ENCODE data around the gene MOSPD3. TPM values are rescaled to one million over a fixed set of nuclear protein-coding genes. Genes with fewer than 3 reads are reported as not detected.

Gene MOSPD3
- total and polyA plus RNA-seq, 2 of the 8 experiments (the other 6 are each of a cell fraction or from before 2014, with no cell fraction given): 20.7 to 21.4 TPM

DNA sequence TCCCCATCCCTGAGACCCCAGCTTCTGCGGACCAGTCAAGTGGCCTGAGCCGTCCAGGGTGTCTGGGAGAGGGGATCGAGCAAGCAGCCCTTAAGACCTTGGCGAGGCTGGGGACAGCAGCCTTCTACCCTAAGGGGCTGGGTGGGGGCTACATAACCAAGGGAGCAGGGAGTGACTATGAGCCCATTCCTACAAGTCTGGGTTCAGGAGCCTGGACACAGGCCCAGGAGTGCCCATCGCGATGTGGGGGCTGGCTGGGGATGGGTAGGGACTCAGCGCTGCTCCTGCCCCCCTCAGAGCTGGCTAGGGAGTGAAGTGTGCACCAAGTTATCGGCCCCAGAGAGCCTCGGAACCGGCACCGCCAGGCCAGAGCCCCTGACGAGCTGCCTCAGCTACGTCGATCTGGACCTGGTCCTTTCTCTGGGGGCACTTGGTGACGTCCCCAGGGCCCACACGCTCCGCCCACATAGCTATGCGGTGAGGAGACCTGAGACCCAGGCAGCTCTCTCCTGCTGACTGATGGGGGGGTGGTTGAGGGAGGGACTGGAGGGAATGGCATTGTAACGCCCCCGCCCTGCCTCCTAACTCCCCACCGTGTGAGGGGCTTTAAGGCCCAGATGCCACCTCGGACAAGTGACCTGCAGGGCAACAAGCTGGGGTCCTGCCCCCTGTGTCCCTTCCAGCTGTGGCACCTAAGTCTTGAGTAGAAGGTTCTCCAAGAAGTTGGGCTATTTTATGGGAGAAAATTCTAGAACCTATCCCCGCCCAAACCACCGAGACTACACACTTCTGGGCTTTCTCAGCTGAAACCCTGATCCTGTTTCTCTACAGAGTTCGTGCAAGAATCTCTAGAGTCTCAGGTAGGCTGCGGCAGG is 41.1 kb upstream of the MOSPD3 start (continued):
- TF ChIP-seq TEAD4 (IDR thresholded peaks at IDR 0.05; ENCODE audit: low read depth, low read length) (no peak), MAFK (IDR thresholded peaks at IDR 0.05; ENCODE audit: low read depth, low read length) (no peak), TAF1 (IDR thresholded peaks at IDR 0.05; ENCODE audit: low read depth, low read length) (no peak)
